Limb (tissue), 2 donors: ENCODE data around the gene KRTAP13-3.

Experiments
- DNase-seq, 2 donors: peaks; one replicate each; pipeline ENCODE4 v3.0.0-alpha.2; 2016; ENCODE audit errors: extremely low spot score in 2 of 2

KRTAP13-3 gene

GRCh38 chr21:30425826-30426225, at the start of gene KRTAP13-3:
KRTAP13-3 (minus strand) TSS chr21:30425926; CDS start chr21:30425912, 14 bp downstream.
- no peak for DNase-seq

GRCh38 chr21:30468900-30469714, 43.4 kb upstream of the KRTAP13-3 start:
- DNase-seq = no peak

- no peak for DNase-seq
Measured at GRCh38 chr21:30463713-30464112, 38.0 kb upstream of the KRTAP13-3 start.

GRCh38 chr21:30448514-30448913, 22.8 kb upstream of the KRTAP13-3 start:
- DNase-seq = no peak

- no peak for DNase-seq
Measured at GRCh38 chr21:30447056-30447455, 21.3 kb upstream of the KRTAP13-3 start.

GRCh38 chr21:30444204-30444603, 18.5 kb upstream of the KRTAP13-3 start:
- no peak for DNase-seq

GRCh38 chr21:30443226-30443625, 17.5 kb upstream of the KRTAP13-3 start:
- no peak for DNase-seq

- DNase-seq = no peak
Measured at GRCh38 chr21:30439975-30440374, 14.2 kb upstream of the KRTAP13-3 start, which contains the start of gene KRTAP15-1. KRTAP15-1 (plus strand) TSS chr21:30440275; CDS start chr21:30440328, 53 bp downstream.

- no peak for DNase-seq
Measured at GRCh38 chr21:30437010-30437565, 11.4 kb upstream of the KRTAP13-3 start.

- peak in 1 of 2 donors; percentile 15 for DNase-seq
Measured at GRCh38 chr21:30434033-30434631, 8.4 kb upstream of the KRTAP13-3 start.

- DNase-seq = no peak
Measured at GRCh38 chr21:30430170-30430655, 4.5 kb upstream of the KRTAP13-3 start, which contains the start of gene KRTAP13-4. KRTAP13-4 (plus strand) TSS chr21:30430220; CDS start chr21:30430276, 56 bp downstream.

- DNase-seq = no peak
Measured at GRCh38 chr21:30426731-30427130, 1.0 kb upstream of the KRTAP13-3 start.

GRCh38 chr21:30415993-30416392, 9.7 kb downstream of the KRTAP13-3 start:
- no peak for DNase-seq

- DNase-seq = no peak
Measured at GRCh38 chr21:30408782-30409494, 16.8 kb downstream of the KRTAP13-3 start.

GRCh38 chr21:30395731-30396130, 30.0 kb downstream of the KRTAP13-3 start, which contains the start of gene KRTAP13-1:
KRTAP13-1 (plus strand) TSS chr21:30396031; CDS start chr21:30396087, 56 bp downstream.
- no peak for DNase-seq

- no peak for DNase-seq
Measured at GRCh38 chr21:30391492-30392025, 34.2 kb downstream of the KRTAP13-3 start.

GRCh38 chr21:30382201-30382600, 43.5 kb downstream of the KRTAP13-3 start:
- DNase-seq = no peak
